ENCODE data around the gene IL17B. TPM values are rescaled to one million over a fixed set of nuclear protein-coding genes. Genes with fewer than 3 reads are reported as not detected.

Gene IL17B
- total and polyA plus RNA-seq, 2 of the 13 experiments (the other 11 are each of a cell fraction or from before 2014, with no cell fraction given): 0.29 to 2.6 TPM

DNA sequence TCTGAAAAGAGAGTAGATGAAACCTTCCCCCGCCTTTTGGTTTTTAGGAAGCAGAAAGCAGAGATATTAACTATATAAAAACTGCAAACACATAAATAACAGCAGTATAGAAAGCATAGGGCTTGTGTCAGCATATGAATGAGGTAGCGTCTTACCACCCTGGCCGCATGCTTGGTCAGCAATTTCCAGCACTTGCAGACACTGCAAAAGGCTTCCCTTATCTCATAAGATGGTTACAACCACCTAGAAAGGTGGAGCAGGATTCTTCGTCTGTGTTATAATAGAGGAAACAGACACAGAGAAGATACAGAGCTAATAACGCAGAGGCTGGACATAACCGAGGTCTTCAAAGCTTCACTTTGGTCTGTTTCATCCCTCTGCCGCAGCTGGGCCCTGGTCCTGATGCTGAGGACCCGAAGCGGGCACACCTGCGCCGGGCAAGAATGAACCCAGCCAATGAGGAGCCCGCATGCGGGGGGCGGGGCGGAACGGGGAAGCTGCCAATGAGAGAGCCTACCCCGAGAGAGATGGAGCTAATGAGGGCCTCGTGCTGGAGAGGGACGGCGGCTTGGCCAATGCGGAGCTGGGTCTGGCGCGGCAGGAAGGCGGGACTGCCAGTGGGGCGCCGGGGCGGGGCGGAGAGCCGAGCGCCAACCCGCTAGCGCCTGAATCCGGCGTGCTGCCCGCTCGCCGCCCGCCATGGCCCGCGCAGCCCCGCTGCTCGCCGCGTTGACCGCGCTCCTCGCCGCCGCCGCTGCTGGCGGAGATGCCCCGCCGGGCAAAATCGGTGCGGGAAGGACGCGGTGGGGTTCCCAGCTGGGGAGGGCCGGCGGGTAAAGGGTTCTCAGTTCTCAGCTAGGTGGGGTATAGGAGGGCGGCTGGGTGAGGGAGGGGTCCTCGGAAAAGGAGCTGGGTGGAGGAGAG lies 21.5 kb downstream of the IL17B start, which contains the start of gene PCYOX1L:
PCYOX1L (plus strand) TSS at position 677 of the 924 bp plus-strand sequence; CDS start at position 700, 23 bp downstream.
- intact Hi-C loops (cut with micrococcal nuclease; ENCODE audit: unreplicated experiment) (no loop called here), in situ Hi-C loops (cut with HindIII; ENCODE audit: extremely low pct_ligation_motif_present, low pct_unique_long_range_greater_than_20kb) (no loop called here)
- POLR2A ChIA-PET: interaction anchor here (1.1 to 3.8 kb wide), 6 partner anchors 9 to 194 kb away, joined by 3 to 32 read pairs (median 9); partner anchors contain the start of genes CSNK1A1 and GRPEL2
- peak within 1 kb of the TSS; percentile 94 for H3K4me2 ChIP-seq (ENCODE audit: low read depth, low read length)
- no TSS peak for BruUV-seq (replicated peaks)
- 5% methylated on average over 29 of the region's 61 CpGs for WGBS (ENCODE audit: low lambda C conversion rate)
- no peaks in the 10 kb centered on the region for H3K79me2 ChIP-seq (ENCODE audit: insufficient read depth, low read length)
- H3K9ac ChIP-seq (ENCODE audit: insufficient read depth, low read depth, low read length): peak within 1 kb of the TSS; percentile 44; the same call in 1 of the 2 replicates
- no peak within 1 kb of the TSS for H3K27ac ChIP-seq (ENCODE audit: extremely low read length, insufficient read depth, low read length)
- H3K27me3 ChIP-seq (ENCODE audit: control insufficient read depth in 1 of 2, insufficient read depth in 2 of 2, low read length in 2 of 2): no peaks in the 10 kb centered on the region
- peaks cover 21% of the 10 kb centered on the region for H3K4me1 ChIP-seq (ENCODE audit: insufficient read depth, low read length)
- DNase-seq (ENCODE audit: low spot score): peak; percentile 92
- H3K36me3 ChIP-seq (replicated peaks in 1 of 2; ENCODE audit: control insufficient read depth in 1 of 2, insufficient read depth in 2 of 2, low read length in 2 of 2): peaks cover 3 to 11% of the 10 kb centered on the region in 2 experiments; a peak in 3 of 5 replicates
- H4K20me1 ChIP-seq (ENCODE audit: insufficient read depth, low read length): no peaks in the 10 kb centered on the region
- H3K4me3 ChIP-seq (replicated peaks in 1 of 3; ENCODE audit: insufficient read depth in 1 of 3, low read depth in 2 of 3, low read length in 3 of 3): peak within 1 kb of the TSS; percentile 60 to 79 (median 63)
- peak within 1 kb of the TSS; percentile 84 for H2AFZ ChIP-seq (ENCODE audit: low read length)
- ATAC-seq: peak; percentile 100
- FAIRE-seq: peak; percentile 77
- CTCF ChIA-PET (ENCODE audit: low intra/inter-chr PET ratio, low total read pairs): no interaction called here
- H3K9me3 ChIP-seq (ENCODE audit: low read length): no peaks in the 10 kb centered on the region
- TF ChIP-seq BORCS8-MEF2B (CRISPR knock-in tag; IDR thresholded peaks at IDR 0.05): 0 out of 2 replicates have a peak, but pooled peaks have one; percentile 40
- peak; percentile 35; the same call in 1 of the 2 replicates for TF ChIP-seq ZMYM4 (CRISPR knock-in tag; IDR thresholded peaks at IDR 0.05)
- no peak for TF ChIP-seq SETDB1 (CRISPR knock-in tag; IDR thresholded peaks at IDR 0.05; ENCODE audit: borderline replicate concordance)
- TF ChIP-seq ZSCAN22 (CRISPR knock-in tag; IDR thresholded peaks at IDR 0.05): no peak
- no peak for TF ChIP-seq THYN1 (CRISPR knock-in tag; IDR thresholded peaks at IDR 0.05; ENCODE audit: borderline replicate concordance, low read depth)
- TF ChIP-seq, protein P1, sequence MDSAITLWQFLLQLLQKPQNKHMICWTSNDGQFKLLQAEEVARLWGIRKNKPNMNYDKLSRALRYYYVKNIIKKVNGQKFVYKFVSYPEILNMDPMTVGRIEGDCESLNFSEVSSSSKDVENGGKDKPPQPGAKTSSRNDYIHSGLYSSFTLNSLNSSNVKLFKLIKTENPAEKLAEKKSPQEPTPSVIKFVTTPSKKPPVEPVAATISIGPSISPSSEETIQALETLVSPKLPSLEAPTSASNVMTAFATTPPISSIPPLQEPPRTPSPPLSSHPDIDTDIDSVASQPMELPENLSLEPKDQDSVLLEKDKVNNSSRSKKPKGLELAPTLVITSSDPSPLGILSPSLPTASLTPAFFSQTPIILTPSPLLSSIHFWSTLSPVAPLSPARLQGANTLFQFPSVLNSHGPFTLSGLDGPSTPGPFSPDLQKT (CRISPR knock-in tag; IDR thresholded peaks at IDR 0.05; ENCODE audit: borderline replicate concordance): no peak
- TF ChIP-seq FOXP1 (IDR thresholded peaks at IDR 0.05): no peak
- TF ChIP-seq FOXP1 (CRISPR knock-in tag; IDR thresholded peaks at IDR 0.05): no peak
- no peak for TF ChIP-seq ZNF451 (CRISPR knock-in tag; IDR thresholded peaks at IDR 0.05)
- TF ChIP-seq, protein P2, sequence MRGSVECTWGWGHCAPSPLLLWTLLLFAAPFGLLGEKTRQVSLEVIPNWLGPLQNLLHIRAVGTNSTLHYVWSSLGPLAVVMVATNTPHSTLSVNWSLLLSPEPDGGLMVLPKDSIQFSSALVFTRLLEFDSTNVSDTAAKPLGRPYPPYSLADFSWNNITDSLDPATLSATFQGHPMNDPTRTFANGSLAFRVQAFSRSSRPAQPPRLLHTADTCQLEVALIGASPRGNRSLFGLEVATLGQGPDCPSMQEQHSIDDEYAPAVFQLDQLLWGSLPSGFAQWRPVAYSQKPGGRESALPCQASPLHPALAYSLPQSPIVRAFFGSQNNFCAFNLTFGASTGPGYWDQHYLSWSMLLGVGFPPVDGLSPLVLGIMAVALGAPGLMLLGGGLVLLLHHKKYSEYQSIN (CRISPR knock-in tag; IDR thresholded peaks at IDR 0.05; ENCODE audit: borderline replicate concordance): no peak
- TF ChIP-seq TMF1 (CRISPR knock-in tag; IDR thresholded peaks at IDR 0.05; ENCODE audit: low read depth): no peak; the same call in 1 of the 2 replicates
- no peak for TF ChIP-seq SMC3 (IDR thresholded peaks at IDR 0.05; ENCODE audit: low read length)
- TF ChIP-seq ARNTL (CRISPR knock-in tag; IDR thresholded peaks at IDR 0.05): 0 out of 2 replicates have a peak, but pooled peaks have one; percentile 15
- peak; percentile 62 for TF ChIP-seq POLR2G (IDR thresholded peaks at IDR 0.05; ENCODE audit: low read depth, low read length)
- peak; percentile 53; the same call in 1 of the 2 replicates for TF ChIP-seq TBX2 (CRISPR knock-in tag; IDR thresholded peaks at IDR 0.05; ENCODE audit: borderline replicate concordance)
- no peak for TF ChIP-seq ZBTB8A (CRISPR knock-in tag; IDR thresholded peaks at IDR 0.05; ENCODE audit: borderline replicate concordance, low read depth)
- TF ChIP-seq AHR (CRISPR knock-in tag; IDR thresholded peaks at IDR 0.05): no peak
- no peak for TF ChIP-seq TOPORS (CRISPR knock-in tag; IDR thresholded peaks at IDR 0.05)
- no peak for TF ChIP-seq CHD4 (IDR thresholded peaks at IDR 0.05; ENCODE audit: borderline replicate concordance, low read length)
- no peak for TF ChIP-seq HNRNPH1 (optimal IDR thresholded peaks at IDR 0.05; ENCODE audit: low read depth, low read length)
- TF ChIP-seq ZBTB1 (CRISPR knock-in tag; IDR thresholded peaks at IDR 0.05; ENCODE audit: borderline replicate concordance): no peak
- no peak for TF ChIP-seq ZBTB14 (CRISPR knock-in tag; IDR thresholded peaks at IDR 0.05)
